Left renal cortex interstitium (tissue), 4 donors: ENCODE measurements around the gene ARID1B. TPM values are rescaled to one million over a fixed set of nuclear protein-coding genes. Genes with fewer than 3 reads are reported as not detected.

ENCODE experiments used
- DNase-seq, 4 donors: peaks; one replicate each; pipeline ENCODE4 v3.0.0-alpha.2; 2013; ENCODE audit warnings: low read depth in 4 of 4, low spot score in 2 of 4, missing footprints in 1 of 4
- polyA plus RNA-seq, 4 donors: library from polyadenylated mRNA; unstranded; fragments of 120-200 nt; gene quantifications; one replicate each; pipeline ENCODE4 v1.2.1, GENCODE V29; 2013; ENCODE audit not compliant: insufficient read length in 4 of 4

ARID1B gene
- polyA plus RNA-seq, 4 donors, result 68.2 to 91.4 (median 76.9) TPM

DNA sequence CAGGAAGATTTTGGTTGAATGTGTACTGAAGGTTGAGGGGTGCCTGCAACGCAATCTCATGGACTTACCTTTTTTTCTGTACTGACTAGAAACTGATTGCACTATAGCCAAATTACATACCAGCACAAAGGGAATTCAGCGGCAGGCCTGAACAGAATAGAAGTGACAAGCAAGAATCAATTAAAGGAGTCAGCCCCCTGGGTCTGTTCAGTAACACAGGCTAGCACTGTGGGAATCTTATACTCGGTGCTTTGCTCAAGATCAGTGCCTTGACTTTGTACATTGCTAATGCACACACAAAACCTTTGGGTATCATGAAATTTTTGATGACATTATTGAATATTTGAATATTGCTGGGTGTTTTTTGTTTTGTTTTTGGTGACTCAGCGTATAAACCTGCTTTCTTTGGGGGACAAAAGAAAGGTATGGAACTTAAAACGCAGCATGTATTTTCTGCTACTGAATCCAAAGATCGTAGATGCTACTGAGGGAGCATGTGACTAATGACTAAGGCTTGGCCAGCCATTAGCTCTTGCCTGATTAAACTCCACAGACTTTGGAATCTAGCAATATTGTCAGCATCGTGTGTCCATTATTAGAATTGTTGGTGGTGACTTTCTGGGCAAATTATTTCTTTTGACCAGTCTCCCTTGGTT lies 236.6 kb downstream of the ARID1B start:
- DNase-seq, result no peak

DNA sequence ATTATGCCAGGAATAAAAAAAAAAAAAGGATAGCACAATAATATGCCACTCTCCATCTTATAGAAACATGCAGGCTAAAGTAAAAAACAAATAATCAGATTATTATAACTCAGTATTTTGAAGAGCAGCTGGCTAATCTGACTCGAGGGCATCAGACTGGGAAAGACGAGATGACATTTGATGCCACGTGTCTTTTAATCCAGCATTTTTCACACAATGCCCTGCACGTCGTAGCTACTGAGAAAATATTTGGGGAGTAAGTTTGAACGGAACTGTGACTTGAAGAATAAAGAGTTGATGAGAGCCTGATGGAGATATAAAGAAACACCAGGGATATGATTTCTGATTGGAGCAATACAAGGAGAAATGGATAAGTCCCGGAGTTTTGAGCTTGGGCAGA lies 237.7 kb downstream of the ARID1B start:
- no peak for DNase-seq

DNA sequence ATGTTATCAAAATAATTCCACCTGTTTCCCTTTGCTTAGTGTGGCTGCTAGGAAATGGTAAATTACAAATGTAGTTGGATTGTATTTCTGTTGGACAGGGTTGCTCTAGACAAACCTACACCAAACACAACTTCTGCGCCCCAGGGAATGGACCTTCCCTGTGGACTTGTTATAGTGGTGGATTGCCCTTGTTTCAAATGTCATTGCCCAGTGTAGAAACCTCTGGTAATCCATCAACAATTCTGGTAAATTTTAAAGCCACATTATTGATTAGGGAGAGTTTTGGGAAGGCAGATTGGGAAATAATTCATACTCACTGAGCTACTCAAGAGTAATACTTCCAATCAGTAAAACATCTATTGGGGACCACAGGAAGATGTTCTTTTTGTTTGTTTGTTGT lies 239.8 kb downstream of the ARID1B start:
- DNase-seq, result no peak

DNA sequence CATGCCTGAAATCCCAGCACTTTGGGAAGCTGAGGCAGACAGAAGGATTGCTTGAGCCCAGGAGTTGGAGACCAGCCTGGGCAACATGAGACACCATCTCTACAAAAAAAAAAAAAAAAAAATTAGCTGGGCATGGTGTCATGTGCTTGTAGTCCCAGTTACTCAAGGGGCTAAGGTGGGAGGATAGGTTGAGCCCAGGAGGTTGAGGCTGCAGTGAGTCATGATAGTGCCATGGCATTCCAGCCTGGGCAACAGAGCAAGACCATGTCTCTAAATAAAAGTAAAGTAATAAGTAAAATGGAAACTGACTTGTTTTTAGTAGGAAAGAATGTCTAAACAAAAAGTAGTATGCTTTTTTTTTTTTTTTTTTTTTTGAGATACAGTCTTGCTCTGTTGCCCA lies 240.7 kb downstream of the ARID1B start:
- no peak for DNase-seq

DNA sequence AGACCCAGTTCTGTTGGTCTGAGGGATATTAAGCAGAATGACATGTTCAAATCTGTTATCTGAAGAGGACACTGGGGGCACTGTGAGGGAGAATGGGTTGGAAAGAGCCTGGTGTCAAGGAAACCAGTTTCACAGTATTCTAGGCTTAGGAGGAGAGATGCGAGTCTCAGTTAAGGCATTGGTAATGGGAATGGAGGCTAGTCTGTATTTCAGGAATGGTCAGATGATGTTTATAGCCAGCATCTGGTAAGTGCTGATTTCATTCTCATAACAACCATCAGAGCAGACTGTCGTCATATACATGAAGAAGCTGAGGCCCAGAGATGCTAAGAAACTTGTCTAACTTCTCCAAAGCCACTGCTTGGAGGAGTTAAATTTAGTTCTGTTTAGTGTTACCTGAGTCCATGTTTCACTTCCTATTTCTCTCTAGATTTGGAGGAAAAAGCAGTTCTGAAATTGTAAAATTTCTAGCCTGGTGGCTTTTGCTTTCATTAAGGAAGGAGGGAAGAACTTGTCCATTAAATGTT lies 242.0 kb downstream of the ARID1B start:
- no peak for DNase-seq

DNA sequence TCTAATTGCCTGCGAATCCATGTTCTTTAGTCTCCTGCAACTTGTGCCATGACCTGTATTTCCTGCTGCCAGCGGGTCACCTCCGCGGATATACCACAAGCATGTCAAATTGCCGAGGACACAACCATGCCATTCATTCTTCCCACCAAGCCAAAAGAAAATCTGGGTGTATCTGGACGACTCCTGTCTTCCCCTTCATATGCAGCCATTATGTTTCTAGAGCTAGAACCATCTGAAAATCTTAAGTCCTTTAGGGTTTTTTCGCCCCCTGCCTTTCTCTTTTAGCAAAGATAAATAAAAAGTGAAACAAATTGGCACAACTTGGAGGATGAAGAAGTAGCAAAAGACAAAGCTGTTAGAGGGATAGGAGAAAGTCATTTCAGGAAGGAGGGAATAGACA lies 242.6 kb downstream of the ARID1B start:
- no peak for DNase-seq

DNA sequence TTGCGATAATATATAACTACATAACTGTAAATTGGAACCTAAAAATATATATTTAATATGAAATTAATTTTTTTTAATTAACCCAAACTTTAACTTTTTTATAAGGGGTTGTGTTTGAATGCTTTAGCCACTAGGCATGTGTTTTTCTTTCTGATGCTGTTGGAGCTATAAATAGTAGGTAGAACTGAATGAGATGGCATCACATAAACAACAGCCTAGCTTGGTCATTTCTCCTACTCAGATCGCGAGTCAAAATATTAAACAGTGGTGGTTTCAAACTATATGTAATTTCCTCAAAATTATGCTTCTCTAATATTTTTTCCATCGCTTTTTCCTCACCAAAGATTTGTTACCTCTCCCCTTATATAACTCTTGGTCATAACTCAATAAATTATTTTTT lies 243.2 kb downstream of the ARID1B start:
- no peak for DNase-seq

DNA sequence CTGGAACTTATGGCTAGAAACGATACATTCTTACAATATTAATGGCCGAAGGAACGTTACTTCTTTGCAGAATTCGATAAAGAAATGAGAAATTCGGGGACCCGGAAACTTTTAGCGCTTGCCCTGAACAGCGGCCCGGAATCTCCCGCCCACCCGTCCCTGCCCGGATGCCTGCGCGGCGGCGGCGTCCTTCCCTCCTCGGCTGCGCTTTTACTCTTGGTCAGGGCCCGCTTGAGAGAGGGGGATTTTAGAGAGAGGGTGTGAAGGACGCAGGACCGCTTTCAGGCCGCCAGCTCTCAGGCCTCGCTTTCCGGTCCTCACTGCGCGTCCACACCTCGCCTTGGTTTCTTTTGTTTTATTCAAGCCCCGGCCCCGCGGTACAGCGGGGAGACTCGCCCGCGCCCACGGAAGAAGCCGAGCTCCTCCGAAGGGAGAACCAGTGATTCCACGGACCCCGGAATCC lies 243.7 kb downstream of the ARID1B start:
- peak in 2 of 4 donors; percentile 58 to 63 for DNase-seq

DNA sequence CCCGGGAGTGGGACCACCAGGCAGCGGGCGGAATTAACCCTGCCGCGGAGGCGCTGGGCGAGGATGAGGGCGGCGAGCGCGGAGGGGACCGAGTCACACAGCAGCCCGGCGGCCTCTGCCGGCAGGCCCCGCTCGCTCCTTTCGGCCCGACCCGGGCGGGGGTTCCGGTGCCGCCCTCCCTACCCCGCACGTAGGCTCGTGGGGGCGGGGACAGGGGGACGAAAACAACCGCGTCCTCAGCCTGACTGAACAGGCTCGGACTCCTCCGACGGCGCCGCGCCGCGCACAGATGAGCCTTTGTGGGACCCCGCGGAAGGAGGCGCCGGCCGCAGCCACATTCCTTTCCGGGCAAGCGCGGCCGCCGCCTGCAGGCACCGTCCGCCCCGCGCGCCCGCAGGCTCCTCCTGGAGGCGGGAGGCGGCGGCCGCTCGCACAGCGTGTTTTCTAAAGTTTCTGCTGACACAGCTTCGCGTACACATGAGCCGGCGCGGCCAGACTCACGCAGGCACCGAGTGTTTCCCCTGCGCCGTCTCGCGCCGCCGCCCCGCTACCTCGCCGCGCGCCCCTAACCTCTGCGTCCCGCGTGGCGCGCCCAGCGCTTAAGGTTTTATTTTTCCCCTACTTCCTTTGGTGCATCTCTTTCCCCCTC lies 244.3 kb downstream of the ARID1B start:
- DNase-seq, result peak; percentile 60 to 79 (median 72)

DNA sequence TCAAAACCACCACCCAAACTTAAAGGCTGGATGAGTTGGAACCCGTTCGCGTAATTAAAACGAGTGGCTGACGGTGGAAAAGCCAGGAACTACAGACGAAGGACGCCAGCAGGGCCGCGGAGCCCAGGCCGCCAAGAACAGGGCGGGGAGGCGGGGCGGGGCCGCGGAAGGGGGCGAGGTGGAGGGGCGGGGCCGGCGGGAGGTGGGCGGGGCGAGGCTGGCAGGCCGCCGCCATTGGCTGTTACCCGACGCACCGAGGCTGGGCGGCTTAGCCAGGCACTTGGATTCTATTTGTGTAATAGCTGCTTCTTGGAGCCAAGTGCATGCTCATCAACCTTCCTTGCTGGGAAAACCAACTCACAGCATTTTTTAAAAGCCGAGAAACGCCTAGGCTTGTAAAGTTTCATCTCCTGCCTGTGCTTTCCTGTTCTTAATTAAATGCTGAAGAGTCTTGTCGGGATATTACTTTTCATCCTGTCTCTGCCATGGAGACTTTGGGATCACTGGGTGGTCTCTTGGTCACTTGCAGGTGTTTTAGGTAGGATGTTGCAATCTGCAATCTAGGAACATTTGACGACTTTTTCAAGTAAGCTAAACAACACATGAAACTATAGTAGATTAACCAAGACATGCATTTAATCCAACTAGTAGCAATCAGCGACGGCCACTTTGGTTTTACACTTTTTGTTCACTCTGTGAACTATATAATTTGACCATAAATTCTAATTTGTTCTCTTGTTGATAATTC lies 245.0 kb downstream of the ARID1B start:
- DNase-seq, result peak; percentile 62 to 88 (median 72)

DNA sequence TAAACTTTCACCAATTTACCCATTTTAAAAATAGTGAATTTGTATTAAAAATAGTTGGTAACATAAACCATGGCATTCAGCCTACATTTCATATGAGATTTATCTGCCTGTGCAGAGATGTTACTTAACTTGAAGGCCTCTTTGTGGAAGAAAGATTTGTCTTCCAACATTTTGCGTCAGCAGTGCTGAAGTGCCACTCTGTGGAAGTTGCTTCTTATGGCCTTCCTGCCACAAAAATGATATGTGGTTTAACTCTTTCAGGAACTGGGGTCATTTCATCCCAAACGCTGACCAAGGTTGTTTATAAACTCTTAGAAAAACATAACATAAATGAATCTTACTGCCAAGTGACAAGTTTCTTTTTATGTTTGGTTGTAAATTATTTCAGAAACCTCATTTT lies 246.8 kb downstream of the ARID1B start:
- no peak for DNase-seq

DNA sequence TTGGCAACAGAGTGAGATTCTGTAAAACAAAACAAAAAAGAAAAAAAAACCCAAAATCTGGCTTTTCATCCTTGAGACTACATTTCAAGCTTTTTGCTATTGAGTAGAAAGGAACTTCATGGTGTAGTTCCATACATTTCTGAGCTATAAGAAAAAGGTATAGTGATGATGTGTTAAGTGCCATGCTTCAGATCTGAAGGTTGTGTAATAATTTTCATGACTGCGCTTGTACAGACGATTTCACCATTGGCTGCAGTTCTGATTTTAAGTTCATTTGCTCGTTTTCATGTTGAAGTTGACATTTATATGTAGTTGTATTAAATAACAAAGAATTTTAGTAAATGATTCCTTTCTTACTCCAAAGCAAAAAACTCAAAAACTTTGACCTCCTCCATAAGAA lies 247.6 kb downstream of the ARID1B start:
- DNase-seq, result no peak

DNA sequence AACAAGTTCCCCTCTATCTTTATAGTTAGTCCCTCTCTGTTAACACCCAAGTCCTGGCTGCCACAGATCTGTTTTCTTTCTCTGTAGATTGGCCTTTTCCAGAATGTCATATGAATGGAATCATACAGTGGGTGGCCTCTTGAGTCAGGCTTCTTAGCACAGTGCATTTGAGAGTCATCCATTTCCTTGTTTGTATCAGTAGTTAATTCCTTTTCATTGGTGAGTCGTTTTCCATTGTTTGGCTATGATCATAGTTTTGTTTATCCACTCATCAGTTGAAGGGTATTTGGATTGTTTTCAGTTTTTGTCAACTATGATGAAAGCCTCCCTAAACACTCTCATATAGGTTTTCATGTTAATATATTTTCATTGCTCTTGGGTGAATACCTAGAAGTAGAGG lies 248.3 kb downstream of the ARID1B start:
- no peak for DNase-seq

DNA sequence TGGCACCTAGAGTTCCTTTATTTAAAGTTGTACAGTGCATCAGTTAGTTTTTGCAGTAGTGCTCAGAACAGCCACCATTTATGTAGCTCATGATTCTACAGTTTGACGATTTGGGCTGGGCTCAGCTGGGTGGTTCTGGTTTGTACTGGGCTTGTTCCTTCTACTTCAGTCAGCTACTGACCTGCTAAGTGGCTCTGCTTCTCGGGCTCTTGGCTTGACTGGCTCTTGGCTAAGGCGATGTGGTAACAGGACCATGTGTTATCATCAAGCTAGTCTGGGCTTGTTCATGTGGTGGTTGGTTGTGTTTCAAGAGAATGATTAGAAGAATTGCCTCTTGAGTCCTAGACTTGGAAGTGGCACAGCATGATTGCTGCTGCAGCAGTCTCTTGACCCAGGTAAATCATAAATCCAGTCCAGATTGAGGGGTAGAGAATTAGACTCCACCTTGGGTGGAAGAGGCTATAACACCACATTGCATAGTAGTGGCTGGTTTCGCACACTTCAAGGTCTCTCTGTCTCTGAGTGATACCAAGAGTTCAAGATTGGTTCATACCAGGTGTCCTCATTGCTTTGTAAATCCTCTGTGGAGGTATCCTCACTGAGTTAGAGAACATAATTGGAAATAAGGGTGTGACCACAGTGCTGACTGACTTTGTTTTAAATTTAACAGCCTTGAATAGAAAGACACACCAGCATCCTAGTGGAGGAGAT lies 253.0 kb downstream of the ARID1B start:
- DNase-seq, result no peak

DNA sequence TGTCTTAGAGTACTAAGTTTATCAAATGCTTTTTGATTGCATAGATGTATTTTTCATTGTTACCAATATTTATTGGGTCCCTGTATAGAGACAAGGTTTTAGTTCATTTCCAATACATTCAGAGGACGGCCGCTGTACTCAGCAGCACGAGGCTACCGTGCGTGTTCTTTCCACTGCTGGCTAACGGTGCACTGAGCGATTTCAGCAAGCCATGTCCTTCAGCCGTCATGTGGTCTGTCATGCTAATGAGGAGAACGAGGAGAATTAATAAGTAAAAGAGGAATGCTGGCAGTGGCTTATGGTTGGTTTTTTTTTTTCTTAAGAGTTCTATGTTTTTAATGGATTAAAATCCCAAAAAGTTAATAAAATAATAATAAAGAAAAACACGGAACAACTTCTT lies 253.6 kb downstream of the ARID1B start:
- DNase-seq, result no peak

DNA sequence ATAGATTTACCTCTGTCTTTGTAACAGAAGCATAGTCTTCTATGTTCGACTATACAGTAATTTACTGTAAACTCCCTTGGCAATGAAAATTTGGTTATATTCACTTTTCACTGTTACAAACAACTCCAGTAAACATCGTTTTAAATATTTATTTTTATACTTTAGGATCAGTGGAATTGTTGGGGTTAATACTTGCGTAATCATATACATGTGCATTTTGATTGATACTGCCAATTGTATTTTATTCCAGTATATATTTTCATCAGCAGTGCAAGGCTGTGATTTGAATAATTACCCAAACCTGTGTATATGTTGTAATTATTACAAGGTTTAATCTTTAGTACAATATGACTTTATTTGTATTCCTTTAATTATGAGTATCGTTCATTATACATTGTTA lies 255.7 kb downstream of the ARID1B start:
- no peak for DNase-seq

DNA sequence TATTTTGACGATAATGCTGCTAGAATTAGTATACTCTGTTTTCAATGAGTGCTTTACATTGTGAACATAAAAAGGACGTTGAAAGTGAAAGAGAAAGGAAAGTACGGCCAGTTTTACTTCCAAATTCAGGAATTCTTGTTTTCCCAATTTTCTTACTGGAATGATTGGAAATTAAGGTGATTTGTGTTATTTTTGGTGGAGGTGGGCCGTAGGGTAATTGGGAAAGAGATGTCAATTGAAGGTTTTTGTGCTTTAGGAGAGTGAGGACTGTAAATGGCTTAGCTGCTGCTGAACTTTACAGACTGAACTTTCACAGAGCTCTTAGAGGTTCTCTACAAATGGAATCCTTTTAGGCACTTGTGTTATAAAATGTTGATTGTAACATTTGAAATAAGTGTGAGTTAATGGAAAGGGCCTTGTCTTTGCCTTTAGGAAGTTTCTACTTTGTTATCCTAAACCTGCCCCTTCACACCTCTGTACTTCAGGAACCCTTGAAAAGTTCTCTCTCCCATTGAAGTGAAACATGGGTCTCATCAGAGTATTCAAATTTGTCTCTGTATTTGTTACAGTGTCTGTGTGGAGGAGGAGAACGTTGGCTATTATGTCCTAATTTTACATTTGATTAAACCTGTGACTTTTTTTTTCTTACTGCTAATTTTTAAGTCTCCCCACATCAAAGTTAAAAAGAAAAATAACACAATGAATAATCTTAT lies 256.4 kb downstream of the ARID1B start:
- no peak for DNase-seq

DNA sequence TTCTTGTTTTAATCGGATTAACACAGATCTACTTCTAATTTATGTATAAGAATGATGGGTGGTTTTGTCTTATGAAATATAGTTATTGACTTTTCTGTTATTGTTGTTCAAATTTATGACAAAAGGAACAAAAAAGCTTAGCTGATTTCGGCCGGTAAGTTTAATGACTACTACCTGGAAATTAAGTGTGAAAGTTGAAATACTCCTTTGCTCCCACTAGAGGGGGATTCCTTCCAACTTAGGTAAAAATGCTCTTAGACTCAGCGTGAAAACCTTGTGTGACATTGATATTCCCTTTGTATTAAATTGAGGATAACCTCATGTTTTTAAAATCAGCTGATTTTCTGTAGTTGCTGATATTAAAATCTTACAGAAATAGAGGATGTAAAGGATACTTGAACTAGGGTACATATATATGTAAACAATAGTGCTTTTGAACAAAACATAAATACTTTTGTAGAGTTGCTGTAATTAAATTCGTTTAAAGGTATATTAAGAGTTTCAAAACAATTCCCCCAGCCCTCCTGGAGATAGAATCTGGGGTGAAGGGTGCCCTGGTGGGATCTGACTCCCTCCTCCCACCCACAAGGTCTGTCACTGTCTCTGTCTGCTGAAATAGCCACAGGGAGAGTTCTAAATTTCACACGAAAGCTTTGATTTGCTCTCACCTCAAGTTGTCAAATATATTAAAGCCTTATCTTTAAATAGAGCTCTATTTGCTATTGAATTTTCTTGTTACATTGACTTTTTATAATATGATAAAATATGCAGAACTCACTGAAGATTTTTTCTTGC lies 257.5 kb downstream of the ARID1B start:
- DNase-seq, result no peak

DNA sequence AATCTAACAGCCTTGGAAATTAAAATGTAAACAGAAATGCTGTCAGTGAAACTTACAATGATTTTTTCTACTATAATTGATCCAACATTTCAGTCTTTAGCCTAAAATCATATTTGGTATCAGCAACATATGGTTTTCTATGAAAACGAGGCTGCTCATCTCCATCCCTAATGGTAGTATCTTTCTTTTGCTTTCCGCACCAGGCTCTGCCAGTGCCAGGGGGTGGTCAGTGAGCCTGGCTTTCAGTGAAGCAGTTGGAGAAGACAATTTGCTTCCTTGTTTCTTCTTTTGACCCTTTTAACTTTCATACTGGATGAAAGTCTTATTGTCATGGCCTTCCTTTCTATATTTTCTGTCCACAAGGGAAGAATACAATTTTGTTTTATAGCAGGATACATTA lies 258.4 kb downstream of the ARID1B start:
- no peak for DNase-seq
